ENCODE measurements around the gene MLLT1.

DNA sequence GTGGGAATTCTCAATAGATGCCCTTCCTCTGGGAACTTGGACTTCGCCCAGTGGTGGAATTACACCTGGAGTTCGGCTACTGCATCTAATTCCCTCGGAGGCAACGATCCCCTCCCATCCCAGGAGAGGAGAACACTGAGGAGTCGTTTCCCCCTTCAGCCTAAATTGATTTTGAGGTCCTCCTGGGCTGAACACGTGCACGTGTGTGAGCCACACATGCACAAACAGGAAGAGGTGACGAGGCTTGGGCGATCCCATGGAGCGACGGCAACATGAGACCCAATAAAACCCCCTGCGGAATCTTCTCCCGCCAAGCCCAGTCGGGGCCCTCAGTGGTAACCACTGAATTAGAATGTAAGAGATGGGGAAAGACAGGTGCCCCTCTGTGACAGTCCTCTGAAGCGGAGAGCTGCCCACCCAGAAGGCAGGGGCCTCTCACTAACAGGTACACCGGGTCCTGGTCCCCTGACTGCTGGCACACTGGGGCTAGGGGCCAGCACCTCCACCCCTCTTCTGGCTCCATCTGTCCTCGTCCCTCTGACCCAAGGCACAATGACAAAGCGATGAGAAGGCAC lies 4.5 kb downstream of the MLLT1 start:
- TF ChIP-seq, protein P1, sequence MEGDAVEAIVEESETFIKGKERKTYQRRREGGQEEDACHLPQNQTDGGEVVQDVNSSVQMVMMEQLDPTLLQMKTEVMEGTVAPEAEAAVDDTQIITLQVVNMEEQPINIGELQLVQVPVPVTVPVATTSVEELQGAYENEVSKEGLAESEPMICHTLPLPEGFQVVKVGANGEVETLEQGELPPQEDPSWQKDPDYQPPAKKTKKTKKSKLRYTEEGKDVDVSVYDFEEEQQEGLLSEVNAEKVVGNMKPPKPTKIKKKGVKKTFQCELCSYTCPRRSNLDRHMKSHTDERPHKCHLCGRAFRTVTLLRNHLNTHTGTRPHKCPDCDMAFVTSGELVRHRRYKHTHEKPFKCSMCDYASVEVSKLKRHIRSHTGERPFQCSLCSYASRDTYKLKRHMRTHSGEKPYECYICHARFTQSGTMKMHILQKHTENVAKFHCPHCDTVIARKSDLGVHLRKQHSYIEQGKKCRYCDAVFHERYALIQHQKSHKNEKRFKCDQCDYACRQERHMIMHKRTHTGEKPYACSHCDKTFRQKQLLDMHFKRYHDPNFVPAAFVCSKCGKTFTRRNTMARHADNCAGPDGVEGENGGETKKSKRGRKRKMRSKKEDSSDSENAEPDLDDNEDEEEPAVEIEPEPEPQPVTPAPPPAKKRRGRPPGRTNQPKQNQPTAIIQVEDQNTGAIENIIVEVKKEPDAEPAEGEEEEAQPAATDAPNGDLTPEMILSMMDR (IDR thresholded peaks at IDR 0.05 in 4 of 5, conservative IDR thresholded peaks at IDR 0.05 in 1 of 5), result no peak
- TF ChIP-seq POLR2A (IDR thresholded peaks at IDR 0.05), result no peak

Data from gastrocnemius medialis (tissue), 4 donors.